Thoracic aorta (tissue), 2 donors: Measurements from ENCODE around the gene RPUSD4. TPM values are rescaled to one million over a fixed set of nuclear protein-coding genes. Genes with fewer than 3 reads are reported as not detected.

ENCODE experiments used
- ATAC-seq: fragments of 150-250 bp; one replicate; pipeline ENCODE4 v1.8.0; 2017; ENCODE audit warnings: low read depth; ENCODE audit not compliant: insufficient number of reproducible peaks, low FRiP score
- DNase-seq: peaks from one replicate; pipeline ENCODE4 v3.0.0-alpha.2; 2020; ENCODE audit warnings: low spot score
- H3K27ac ChIP-seq, 2 donors: fragments of 200-600 bp; sonication (generic); 1 replicate in 1 of 2; 2 replicates in 1 of 2; pipeline ENCODE4 v1.5.1; 2016; ENCODE audit warnings: mild to moderate bottlenecking in 2 of 2, moderate library complexity in 2 of 2
- H3K27me3 ChIP-seq: fragments of 200-600 bp; sonication (generic); replicated peaks from 2 replicates; pipeline ENCODE4 v1.6.0; 2016; ENCODE audit warnings: mild to moderate bottlenecking; ENCODE audit not compliant: insufficient read depth
- H3K36me3 ChIP-seq: fragments of 200-600 bp; sonication (generic); one replicate; pipeline ENCODE4 v1.5.1; 2016
- H3K4me1 ChIP-seq, 2 donors: fragments of 200-600 bp; sonication (generic); 1 replicate in 1 of 2; 2 replicates in 1 of 2; pipeline versions ENCODE4 v1.5.1 to v1.6.0; 2016; ENCODE audit warnings: low read depth in 2 of 2, mild to moderate bottlenecking in 1 of 2; ENCODE audit not compliant: control insufficient read depth in 1 of 2
- H3K4me3 ChIP-seq: fragments of 200-600 bp; sonication (generic); 2 replicates; pipeline ENCODE4 v1.5.1; 2016; ENCODE audit warnings: mild to moderate bottlenecking
- H3K9me3 ChIP-seq: fragments of 200-600 bp; sonication (generic); 2 replicates; pipeline ENCODE4 v1.5.1; 2016
- CTCF ChIP-seq: fragments of 200-600 bp; sonication (generic); IDR thresholded peaks from one replicate; pipeline ENCODE4 v1.5.1; 2019; ENCODE audit warnings: antibody characterized with exemption
- total RNA-seq, 2 donors: library from RNA; depleted of rRNA; stranded (reverse); fragments of >200 nt; gene quantifications; one replicate each; pipeline versions ENCODE4 v1.1.0 to v1.2.3, GENCODE V29; 2016

Gene RPUSD4
- total RNA-seq, 2 donors from 2014 or later: 6.0 to 34.8 TPM

DNA sequence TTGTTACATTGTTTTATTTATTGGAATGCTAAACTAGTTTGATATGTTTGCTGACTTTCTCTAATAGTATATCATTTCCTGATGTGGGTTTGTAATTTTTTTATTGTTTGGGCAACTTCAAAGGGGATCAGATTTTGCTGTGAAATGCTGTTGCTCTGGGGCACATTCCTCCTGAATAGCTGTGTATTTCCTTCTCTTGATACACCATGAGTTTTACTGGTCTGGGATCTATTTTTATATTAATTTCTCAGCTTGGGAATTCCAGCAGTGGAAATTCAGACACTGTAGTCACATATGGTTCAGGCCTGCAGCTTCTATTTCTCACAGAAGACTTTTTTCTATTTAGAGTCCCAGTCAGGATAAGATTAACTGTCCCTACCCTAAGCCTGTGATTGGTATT is 58.9 kb downstream of the RPUSD4 start:
- Histone ChIP-seq H3K27ac (no peak overlapping the region), H3K27me3 (no peaks in the 10 kb centered on the region), H3K4me1 (no peaks in the 10 kb centered on the region), H3K4me3 (no peak overlapping the region), H3K36me3 (no peaks in the 10 kb centered on the region), H3K9me3 (no peaks in the 10 kb centered on the region)
- TF ChIP-seq CTCF: no peak
- DNase-seq (no peak), ATAC-seq (no peak)

GRCh38 chr11:126152152-126152551 is 59.3 kb downstream of the RPUSD4 start:
- ATAC-seq: no peak

More at GRCh38 chr11:126152152-126152551, 59.3 kb downstream of the RPUSD4 start:
- TF ChIP-seq CTCF: no peak
- Histone ChIP-seq H3K4me3 (no peak overlapping the region), H3K9me3 (no peaks in the 10 kb centered on the region), H3K4me1 (no peaks in the 10 kb centered on the region), H3K36me3 (no peaks in the 10 kb centered on the region), H3K27ac (no peak overlapping the region), H3K27me3 (no peaks in the 10 kb centered on the region)
- no peak for DNase-seq

Other genes starting within 250 kb of the RPUSD4 start
- gene CDON, start 148.8 kb downstream of the RPUSD4 start, total RNA-seq: 10 to 100 TPM; 10.4 to 17.7 TPM
- gene FAM118B, start 132 bp upstream of the RPUSD4 start, total RNA-seq: 10 to 100 TPM in 1 of 2 donors, 1 to 10 TPM in 1; 8.4 to 14.5 TPM
- 100 to 1,000 TPM; 125 to 128 TPM for gene SRPRA, start 57.2 kb upstream of the RPUSD4 start, total RNA-seq
- 10 to 100 TPM; 22.9 to 27.8 TPM for gene FOXRED1, start 57.5 kb upstream of the RPUSD4 start, total RNA-seq
- gene TIRAP, start 71.4 kb upstream of the RPUSD4 start, total RNA-seq: 10 to 100 TPM; 15.2 to 20.7 TPM
- 1 to 10 TPM; 8.4 to 9.7 TPM for gene DCPS, start 92.4 kb upstream of the RPUSD4 start, total RNA-seq
- gene ST3GAL4, start 144.0 kb upstream of the RPUSD4 start, total RNA-seq: 10 to 100 TPM; 27.7 to 98.0 TPM